8988T (cell line): ENCODE measurements around the gene VOPP1.

Source experiments
- DNase-seq: peaks from one replicate; pipeline ENCODE4 v3.0.0; 2011

The VOPP1 gene

DNA sequence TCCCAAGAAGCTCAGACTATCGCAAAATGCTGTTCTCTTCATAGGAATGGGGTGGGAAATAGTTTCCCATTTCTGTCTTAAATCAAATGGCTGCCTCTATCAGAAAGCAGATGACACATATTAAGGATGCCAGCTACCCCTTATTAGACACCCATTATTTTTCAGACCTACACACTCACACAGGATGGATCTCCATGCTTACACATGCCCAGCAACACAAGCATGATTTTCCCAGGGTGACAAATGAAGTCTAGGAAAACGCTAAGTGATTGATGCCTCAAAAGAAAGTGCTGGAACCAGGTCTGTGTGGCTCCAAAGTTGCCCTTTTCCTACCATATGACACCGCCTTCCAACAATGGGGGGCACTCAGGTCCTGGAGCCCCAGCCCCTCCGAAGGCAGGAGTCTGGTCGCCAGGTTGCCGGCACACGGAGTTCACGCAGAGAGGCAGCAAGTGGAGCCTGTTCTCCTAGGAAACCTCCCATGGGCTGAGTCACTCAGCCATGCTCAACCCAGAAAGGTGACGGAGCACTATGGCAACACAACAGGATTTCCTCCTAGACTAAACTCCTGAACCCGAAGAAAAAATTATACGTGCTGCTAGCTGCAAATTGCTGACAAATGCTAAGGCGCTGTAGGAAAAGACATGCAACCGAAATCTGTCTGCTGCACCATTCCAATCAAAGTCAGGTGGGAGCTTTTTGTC is 19.8 kb downstream of the VOPP1 start:
- DNase-seq: no peak

DNA sequence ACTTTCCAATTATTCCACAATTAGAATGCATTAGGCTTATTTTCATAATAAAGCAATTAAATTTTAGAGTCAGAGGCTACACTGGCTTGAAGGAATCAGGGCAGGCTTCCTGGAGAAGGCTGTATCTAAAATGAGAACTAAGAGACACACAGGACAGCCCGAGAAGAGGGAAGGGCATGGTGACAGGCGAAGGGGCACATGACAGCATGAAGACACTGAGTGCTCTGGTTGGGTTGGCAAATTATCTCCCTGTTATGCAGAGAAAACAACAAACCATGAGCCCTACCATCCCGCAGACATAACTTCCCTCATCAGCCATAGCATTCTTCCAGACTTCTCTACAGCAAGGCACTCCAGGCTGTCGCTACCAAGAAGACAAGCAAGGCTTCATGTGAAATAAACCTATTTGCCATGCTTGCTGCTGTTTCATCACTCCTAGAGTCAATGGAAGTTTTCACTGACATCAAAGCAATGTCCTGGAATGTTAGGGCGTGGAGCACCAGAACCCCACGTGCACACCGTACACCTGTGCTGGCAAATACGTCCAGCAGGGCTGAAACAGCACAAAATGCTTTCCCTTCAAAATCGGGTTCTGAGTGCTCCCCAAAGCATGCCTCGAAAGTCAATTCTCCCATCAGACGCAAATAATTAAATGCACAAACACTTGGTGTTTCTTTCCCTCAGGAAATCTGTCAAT is 21.3 kb downstream of the VOPP1 start:
- no peak for DNase-seq

DNA sequence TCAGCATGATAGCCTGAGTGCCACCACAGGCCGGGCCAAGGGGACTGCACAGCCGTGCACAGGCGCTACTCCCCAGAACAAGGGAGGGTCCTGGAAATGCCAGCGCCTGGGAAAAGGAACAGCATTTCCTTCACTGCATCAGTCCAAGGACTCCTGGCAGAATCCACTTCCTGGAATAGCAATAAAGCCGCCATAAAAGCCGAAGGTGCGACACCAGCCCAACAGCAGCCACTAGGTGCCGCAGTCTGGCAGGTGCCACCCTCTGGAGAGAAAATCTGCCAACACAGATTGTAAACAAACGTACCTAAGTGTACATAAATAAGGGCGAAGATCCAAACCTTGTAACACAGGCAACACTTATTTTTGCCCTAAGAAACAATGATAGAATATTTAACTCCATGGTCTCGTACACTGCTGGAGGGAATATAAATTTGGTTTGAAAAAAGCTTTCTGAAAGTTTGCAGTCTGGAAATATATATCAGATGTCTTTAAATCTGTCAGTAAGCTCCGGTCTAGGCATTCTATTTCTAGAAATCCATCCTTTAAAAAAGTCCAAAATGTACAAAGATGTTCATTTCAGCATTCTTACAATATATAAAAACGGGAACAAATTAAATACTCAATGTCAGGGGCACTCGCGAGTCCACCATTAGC is 22.2 kb downstream of the VOPP1 start:
- DNase-seq: peak; percentile 39

DNA sequence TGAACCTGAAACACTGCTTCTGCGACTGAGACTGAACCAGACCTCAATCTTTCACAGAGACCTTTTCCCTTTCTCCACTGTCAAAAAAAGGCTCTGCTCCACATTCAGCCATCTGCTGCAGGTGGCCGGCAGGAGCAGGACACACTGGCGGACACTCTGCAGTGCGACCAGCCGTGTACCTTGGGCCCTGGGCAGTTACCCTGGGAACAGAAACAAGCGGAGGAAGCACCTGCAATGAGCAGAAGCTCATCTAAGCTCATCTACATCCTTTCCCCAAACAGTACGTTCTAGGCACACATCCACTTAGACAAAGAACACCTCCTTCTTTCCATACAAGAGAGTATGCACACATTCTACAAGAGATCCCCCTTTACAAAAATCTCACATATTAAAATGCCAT is 22.8 kb downstream of the VOPP1 start:
- no peak for DNase-seq

DNA sequence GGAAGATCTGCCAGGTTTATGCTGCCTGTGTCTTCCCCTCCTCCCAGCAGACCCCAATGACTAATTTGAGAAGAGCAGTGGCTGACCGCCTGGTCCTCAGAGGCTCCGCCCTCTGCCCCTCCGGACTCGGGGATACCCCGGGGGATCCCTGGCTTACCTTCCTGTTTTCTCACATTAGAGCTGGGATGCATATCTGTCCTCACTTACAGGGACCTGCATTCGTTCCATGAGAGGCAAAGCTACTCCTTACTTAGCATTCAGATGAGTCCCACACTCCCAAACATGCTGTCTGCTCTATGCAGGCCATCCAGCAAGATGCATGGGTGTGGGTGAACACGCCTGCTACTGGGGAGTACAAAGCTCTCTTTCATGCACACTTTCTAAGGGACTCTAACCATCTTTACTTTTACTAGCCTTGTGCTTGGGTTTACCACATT is 24.0 kb downstream of the VOPP1 start:
- DNase-seq: no peak

DNA sequence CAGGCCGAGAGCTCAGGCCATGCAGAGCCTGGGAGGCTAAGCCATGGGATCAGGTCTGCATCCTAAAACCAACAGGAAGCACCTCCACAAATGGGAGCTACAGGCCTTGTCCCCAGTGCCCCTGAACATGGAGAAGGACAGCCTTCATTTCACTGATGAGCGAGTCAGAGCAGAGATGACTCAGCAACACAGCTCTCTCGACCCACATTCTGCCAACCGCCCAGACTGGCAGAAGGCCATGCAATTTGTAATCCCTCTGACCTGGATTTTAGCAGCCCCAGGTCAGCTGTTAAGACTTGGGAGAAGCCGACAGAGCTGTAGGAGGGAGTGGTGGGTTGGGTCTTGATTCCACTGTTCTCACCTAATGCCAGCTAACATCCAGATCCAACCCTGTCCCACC is 25.5 kb downstream of the VOPP1 start:
- DNase-seq: peak; percentile 56

DNA sequence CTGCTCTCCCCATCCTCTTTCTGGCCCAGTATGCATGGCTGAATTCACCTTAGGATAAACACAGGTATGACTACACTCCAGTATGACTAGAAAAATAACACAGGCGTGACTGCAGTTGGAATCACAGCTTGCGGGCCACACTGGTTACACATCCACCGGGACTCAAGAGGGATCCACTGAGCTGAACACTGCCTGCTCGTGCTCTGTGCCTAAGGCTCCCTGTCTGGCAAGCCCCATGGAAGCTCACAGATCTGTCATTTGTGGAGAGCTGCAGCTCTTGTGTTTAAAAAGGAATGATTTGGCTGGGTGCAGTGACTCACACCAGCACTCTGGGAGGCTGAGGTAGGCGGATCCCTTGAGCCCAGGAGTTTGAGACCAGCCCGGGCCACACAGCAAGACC is 26.8 kb downstream of the VOPP1 start:
- no peak for DNase-seq

DNA sequence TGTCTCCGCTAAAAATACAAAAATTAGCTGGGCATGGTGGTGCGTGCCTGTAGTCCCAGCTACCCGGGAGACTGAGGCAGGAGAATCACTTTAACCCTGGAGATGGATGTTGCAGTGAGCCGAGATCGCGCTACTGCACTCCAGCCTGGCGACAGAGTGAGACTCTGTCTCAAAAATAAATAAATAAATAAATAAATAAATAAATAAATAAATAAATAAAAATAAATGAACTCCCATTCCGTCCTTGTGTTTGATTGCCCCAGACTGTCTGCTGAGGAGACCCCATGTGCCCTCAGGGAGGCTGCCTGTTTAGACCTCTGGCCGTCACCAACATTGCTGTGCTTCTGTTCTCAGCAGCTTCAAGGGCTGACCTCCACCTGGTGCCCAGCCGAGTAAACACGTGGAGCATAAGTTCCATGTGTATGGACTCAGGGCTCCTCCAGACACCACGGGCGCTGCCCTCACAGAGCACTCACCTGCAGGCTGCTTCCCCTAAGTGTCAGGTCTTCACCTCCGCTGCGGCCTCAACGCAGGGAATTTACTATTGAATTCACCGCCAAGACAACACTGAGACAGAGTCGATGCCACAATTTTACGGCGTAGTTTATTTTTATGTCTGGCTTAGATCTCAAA is 32.0 kb downstream of the VOPP1 start:
- DNase-seq: no peak

DNA sequence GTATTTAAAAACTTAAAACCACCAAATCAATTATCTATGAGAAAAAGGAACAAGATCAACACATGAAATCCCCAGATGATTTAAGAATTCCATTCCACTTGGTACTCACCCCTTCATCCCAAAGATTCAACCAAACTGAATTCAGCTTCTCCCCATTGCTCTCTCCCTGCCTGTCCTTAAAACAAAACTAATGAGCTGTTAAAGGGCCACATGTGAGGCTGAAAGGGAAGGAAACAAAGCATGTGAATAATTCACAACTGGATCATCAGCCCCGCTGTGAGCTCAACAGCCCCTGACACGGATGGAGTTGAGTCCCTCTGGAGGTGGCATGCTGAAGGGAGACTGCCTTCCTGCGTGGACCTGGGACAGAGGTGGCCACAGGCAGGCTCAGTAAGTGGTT is 32.9 kb downstream of the VOPP1 start:
- no peak for DNase-seq

DNA sequence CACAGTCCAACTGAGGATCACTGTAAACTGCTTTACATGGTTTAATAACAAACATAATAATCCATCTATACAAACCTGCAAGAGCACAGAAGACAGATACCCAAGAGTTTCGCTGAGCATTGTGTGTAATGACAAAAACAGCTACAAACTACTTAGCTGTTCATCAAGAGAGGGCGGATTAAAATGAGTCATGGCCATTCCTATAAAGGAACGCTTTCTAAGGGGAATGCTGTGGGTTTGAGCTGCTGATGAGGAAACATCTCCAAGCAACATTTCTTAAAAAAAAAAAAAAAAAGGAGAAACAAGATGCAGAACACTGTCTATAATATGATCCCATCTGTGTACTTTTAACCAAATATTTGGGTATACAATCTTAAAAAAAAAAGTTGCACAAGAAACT is 33.8 kb downstream of the VOPP1 start:
- no peak for DNase-seq

DNA sequence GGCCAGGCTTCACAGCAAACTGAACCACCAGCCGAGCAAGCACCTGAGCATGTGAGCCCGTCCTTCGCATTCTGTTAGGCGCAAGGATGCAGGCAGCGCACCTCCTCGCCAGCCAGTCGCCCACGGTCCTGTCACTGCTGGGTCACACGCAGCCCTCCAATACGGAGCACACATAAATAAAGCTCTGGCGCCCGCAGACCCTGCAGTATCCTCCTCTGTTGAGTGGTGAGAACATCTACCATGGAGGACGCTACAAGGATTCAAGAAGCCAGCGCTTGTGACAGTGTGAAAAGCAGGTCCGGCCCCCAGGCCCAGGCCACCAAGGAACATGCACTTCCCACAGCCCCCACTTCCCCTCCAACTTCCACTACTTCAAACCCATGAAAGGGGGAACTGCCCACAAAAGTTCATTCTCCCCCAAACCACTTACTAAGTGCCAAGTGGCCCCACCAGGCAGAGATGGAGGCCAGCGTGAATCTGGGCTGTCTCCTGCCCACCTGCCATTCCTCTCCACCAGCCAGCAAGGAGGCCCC is 34.8 kb downstream of the VOPP1 start:
- no peak for DNase-seq

DNA sequence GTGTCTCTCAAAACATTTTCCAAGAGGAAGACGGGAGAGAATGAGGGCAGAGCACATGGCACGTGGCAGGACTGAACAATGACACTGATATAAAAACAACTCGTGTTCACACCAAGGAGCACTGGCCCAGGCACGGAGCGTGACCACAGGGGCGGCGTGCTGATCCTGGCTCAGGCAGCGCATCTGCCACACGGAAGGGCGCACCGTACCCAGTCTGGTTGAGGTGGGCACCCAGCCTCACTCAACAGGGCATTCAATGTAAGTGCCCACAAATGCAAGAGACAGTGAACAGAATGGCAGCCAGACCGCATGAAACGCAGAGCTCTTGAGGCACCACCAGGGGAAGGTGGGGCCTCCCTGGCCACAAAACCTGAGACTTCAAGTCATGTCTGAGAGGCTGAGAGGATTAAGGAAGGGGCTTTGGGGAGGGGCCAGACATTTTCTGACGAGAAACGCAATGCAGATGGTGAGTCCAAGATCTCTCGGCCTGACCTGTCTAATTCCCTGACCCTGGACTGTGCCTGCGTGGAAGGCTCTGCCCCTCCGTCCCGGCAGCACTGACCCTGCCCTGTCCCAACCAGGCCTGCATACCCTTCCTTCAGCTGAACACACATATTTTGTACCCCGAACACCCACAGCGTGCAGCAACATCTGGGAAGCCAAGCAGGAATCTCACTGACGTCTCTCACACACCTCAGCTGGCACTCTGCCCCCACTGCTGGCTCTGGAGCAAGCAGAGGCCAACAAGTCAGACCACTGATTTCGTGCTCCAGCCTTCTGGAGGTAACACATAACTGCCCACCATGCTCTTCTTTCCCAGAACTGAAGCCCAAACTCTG is 35.5 kb downstream of the VOPP1 start:
- no peak for DNase-seq

DNA sequence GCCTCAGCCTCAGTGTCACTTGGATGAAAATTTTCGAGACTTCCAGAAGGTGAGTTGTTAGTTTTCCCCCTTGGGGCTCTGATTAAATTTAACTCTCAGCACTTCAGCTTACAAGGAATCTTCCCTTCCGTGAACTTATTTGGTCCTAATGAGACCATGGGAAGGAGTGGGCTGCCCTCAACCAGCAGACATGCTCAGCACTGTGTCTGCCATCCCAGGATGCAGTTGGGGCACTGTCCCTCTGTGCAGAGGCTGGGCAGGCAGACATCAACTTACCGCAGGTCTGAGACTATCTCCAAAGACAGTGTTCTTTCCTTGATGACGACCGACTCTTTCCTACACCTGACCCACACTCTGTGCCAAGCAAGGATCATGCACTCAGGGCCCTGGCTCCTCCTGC is 36.7 kb downstream of the VOPP1 start:
- DNase-seq: no peak

DNA sequence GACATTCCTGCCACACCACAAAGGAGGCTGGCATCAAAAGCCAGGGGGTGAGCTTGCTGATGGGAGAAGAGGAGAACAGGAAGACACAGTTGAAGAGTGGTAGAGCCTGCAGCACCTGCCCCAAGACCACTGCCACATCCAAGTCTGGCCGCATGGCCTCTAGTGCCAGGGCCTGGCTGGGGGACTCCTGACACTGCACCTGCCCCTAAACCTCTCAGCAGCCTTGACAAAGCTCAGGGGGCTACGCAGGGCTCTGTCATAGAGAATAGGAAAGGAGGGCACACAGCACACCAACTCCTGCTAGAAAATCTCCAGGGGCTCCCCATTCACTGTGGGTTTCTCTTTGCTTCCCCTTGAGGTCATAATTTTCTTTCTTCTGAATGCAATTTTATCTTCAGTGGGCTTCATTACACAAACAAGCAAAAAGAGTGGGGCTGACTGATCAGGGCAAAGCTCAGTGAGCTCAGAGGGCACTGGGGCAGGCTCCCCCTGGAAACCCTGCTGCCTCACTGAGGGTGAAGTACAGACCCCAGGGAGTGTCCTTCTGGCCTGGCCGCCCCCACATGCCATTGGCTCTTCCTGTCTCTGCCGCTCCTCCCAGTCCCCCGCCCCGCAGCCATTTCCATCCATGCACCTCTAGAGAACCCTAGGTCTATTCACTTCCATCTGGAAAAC is 37.2 kb downstream of the VOPP1 start:
- no peak for DNase-seq

DNA sequence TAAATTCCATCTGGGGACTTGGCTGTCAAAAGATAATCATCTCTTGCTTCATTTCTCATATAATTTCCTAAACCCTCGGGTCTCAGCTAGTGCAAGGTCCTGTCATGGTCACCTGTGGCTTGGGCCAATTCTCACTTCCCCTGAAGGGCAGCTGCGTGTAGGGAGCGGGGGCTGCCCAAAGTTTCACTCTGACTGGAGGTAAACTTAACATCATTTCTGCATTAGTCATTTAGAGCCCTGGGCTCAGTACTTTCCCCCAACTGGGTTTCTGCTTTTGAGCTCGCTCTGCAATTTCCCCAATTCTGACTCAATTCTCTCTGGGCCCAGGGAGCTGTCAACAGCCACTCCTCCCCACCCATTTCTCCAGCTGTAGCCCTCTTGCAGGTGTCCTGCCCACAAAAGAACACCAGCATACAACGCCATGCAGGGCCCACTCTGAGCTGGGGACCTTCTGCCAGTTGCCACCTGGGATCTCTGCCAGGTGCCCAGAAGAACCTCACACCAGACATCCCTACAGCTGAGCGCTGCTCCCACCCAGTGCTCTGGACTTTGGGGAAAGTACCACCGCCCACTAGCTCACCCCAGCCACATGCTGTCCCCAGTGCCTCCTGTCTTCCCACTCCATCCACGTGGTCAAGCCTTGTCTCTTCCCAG is 37.9 kb downstream of the VOPP1 start:
- peak; percentile 19 for DNase-seq

DNA sequence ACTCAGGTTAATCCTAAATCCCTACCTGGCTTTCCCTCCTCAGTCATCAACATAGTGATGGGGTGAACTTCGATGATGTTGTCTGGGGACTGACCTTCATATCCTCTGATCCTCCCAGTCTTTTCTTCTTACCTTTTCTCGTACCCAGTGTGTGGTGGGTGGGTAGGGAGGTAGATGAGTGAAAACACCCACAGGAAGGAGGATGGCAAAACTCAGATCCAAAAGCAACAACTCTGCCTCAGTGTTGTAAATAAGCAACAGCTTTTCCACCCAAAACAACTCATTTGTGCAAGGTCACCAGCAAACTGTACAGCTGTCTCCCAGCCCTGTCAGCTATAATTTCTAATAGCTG is 38.6 kb downstream of the VOPP1 start:
- DNase-seq: no peak

DNA sequence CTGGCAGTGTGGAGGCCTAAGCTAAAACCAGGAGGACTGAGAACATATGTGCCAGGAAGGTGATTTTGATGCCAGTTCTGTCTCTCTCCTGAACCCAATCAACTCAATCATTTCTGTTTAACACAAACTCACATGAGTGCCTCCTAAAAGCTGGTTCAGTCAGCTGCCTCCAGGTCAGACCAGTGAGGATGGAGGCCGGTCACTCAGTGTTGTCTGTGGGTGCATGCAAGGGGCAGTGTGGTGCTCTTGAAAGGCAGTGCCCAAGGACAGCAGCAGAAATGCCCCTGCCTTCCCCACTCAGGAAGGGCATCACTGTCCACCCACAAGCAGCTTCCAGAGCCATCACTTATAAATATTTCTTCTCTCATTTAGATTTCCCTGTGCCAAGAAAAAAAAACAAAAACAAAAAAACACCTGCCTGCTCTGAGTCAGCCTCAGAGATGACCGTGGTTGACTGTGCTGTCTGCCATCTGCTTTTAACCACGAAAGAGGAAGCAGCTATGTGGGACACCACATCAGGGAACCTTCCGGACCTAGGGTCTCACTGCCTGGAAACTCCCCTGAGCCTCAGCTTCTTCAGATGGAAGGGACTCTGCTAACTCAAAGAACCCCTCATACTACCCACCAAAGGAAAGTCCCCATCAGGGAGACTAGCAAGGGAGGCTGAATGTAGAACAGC is 39.1 kb downstream of the VOPP1 start:
- no peak for DNase-seq

DNA sequence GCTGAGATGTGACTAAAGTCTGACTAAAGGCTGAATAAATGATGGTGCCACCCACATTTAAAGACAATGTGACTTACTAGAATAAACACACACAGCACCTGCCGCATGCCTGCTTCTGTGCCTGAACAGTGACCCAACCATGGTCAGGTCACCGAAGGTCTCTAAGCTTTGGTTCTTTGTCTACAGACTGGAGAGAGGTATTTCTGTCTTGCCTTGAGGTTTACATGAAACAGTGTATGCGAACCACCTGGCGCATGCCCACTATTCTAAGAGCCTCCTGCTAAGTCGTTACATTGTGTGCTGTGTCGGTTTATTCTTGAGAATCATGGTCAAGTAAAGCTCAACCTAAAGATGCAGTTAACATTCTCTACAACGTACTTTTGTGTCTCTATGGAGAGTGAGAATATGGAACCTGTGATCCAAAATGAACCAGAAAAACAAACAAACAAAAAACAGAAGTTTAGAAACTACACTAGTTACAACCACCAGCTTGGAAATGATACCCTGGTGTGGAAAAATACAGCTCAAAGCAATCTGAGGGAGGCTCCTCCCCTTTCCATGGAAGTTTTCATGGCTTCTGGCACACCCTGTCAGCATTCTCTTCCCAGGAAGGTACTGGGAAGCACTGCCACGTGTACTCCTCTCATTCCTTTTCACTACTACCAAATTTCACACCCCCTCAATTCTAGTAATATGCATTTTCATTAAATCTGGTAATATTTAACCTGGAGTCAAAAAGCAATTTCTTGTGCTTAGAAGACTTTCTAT is 40.0 kb downstream of the VOPP1 start:
- DNase-seq: no peak

DNA sequence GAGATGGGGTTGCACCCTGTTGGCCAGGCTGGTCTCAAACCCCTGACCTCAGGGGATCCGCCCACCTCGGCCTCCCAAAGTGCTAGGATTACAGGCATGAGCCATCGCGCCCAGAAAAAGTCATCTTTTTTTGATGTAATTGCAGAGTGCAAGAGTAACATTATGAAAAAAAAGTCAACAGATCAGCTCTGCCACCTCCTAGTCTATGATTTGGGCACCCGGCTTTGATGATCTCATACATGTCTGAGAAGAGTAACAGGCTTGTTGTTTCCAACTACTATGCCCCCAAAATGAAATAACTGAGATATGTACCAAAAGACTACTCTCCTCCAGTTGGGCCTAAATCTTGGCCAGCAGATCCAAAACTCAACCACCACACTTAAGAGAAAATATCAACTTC is 40.8 kb downstream of the VOPP1 start:
- no peak for DNase-seq

DNA sequence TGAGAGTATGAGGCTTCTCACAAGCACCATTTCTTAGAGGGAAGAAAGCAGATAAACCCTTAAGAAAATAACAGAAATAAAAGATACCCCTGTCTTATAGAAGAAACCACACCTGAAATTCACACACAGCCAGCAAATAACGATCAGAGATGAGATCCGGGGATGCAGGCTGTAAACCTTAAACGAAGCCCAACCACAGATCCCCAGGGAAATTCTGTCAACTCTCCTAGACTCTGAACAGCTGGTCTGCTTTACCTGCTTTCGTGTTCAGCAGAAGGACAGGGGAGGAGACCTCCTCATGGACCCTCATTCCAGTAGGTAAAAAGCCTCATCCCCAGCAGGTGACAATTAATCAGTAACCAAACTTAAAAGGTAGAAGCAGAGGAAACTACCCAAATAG is 45.0 kb downstream of the VOPP1 start:
- no peak for DNase-seq
